GM18858 (cell line): ENCODE data around the gene ATP1A4.

ENCODE experiments used
- ATAC-seq: cut with Tn5 transposase; IDR thresholded peaks from one replicate; pipeline ENCODE4 v1.9.1; 2021; ENCODE audit not compliant: unreplicated experiment

ATP1A4 gene

GRCh38 chr1:160204526-160205241 is 53.3 kb downstream of the ATP1A4 start:
- ATAC-seq, result peak; percentile 54

- no peak for ATAC-seq
These were observed 54.0 kb downstream of the ATP1A4 start, which contains the start of gene PEA15 for GRCh38 chr1:160205242-160206035. Gene PEA15 (plus strand): TSS chr1:160205384. CDS start chr1:160211545, 6,161 bp downstream.

- ATAC-seq, result no peak
These were observed 54.6 kb downstream of the ATP1A4 start for GRCh38 chr1:160206036-160206389.

- no peak for ATAC-seq
These were observed 55.2 kb downstream of the ATP1A4 start for GRCh38 chr1:160206421-160207117.

- ATAC-seq, result no peak
These were observed 55.8 kb downstream of the ATP1A4 start for GRCh38 chr1:160207118-160207650.

- ATAC-seq, result no peak
These were observed 56.6 kb downstream of the ATP1A4 start for GRCh38 chr1:160207771-160208556.

- no peak for ATAC-seq
These were observed 57.3 kb downstream of the ATP1A4 start for GRCh38 chr1:160208557-160209320.

- ATAC-seq, result no peak
These were observed 58.1 kb downstream of the ATP1A4 start for GRCh38 chr1:160209321-160210046.

- ATAC-seq, result no peak
These were observed 59.2 kb downstream of the ATP1A4 start for GRCh38 chr1:160210561-160210960.

- no peak for ATAC-seq
These were observed 59.8 kb downstream of the ATP1A4 start for GRCh38 chr1:160211046-160211790.

- ATAC-seq, result no peak
These were observed 63.2 kb downstream of the ATP1A4 start for GRCh38 chr1:160214481-160215140.

- ATAC-seq, result no peak
These were observed 64.9 kb downstream of the ATP1A4 start for GRCh38 chr1:160216301-160216700.

GRCh38 chr1:160217481-160218051 is 66.2 kb downstream of the ATP1A4 start:
- no peak for ATAC-seq

- ATAC-seq, result no peak
These were observed 67.9 kb downstream of the ATP1A4 start for GRCh38 chr1:160219062-160219929.

- ATAC-seq, result no peak
These were observed 68.9 kb downstream of the ATP1A4 start for GRCh38 chr1:160220301-160220700.

GRCh38 chr1:160221089-160221488 is 69.7 kb downstream of the ATP1A4 start:
- no peak for ATAC-seq

- ATAC-seq, result no peak
These were observed 71.1 kb downstream of the ATP1A4 start for GRCh38 chr1:160222546-160222945.
